CD4-positive, alpha-beta T cell treated with Interleukin-4 for 4 hours (primary cell): ENCODE data around the gene SRP54.
"Not testable (repeated sequence)": the region's sequence is repeated elsewhere in the genome, so short reads cannot be mapped to it uniquely, and the experiment has no call there.

ENCODE experiments used
- DNase-seq: peaks from one replicate; pipeline ENCODE4 v3.0.0-alpha.2; 2020

Gene SRP54

DNA sequence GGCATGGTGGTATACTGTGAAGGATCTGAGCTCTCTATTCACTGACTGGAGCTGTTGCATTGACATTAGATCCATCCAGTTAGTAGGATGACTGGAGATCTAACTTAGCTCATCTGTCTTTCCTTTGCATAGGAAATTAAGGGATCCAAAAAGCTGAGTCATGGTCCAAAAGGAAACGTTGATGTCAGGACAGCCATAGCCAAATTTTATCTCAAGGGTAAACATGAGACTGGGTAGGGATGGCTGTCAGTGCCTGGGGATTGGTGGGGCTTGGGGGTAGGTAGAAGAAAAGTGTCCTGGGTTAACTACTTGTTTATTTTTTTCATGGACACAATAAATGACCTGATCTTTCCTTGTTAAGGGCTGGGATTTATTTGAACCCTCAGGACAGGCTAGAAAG lies 67.9 kb downstream of the SRP54 start:
- no peak for DNase-seq

- no peak for DNase-seq
Measured at GRCh38 chr14:35051796-35052195, 69.0 kb downstream of the SRP54 start.

DNA sequence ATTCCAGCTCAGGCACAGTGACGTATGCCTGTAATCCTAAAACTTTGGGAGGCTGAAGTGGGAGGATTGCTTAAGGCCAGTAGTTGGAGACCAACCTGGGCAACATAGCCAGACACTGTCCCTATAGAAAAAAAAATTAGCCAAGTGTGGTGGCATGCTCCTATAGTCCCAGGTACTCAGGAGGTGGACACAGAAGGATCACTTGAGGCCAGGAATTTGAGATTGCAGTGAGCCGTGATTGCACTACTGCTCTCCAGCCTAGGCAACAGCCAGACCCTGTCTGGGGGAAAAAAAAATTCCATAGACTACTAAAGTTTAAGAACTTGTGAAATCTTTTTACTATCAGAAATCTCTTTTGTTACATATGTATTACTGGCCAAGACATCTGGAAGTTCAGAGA lies 69.8 kb downstream of the SRP54 start:
- no peak for DNase-seq

DNA sequence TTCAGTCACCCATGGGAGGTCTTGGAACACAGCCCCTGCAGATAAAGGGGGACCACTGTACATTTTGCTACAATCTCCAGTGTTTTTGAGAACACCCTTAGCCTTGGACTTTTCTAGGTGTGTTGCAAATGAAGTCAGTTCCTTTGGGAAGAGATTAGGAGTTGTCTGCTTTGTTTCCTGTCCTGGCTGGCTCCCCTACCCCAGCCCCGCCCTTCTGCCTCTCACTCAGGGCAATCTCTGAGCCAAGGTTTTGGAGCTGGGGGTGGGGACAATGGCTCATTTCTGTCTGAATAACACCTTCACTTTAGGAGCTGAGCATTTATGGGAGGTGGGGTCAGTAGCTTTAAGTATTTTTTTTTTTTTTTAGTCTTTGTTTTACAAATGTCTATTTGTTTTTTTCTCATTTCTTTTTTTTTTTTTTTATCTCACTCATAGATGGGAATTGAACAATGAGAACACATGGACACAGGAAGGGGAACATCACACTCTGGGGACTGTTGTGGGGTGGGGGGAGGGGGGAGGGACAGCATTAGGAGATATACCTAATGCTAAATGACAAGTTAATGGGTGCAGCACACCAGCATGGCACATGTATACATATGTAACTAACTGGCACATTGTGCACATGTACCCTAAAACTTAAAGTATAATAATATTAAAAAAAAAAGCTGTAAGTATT lies 78.5 kb downstream of the SRP54 start:
- DNase-seq = not testable (repeated sequence)

GRCh38 chr14:35065731-35066130 lies 82.9 kb downstream of the SRP54 start:
- DNase-seq = not testable (repeated sequence)

GRCh38 chr14:35068238-35069012 lies 85.6 kb downstream of the SRP54 start:
- no peak for DNase-seq

GRCh38 chr14:35072226-35072625 lies 89.4 kb downstream of the SRP54 start:
- DNase-seq = no peak

GRCh38 chr14:35073486-35073885 lies 90.7 kb downstream of the SRP54 start:
- no peak for DNase-seq

DNA sequence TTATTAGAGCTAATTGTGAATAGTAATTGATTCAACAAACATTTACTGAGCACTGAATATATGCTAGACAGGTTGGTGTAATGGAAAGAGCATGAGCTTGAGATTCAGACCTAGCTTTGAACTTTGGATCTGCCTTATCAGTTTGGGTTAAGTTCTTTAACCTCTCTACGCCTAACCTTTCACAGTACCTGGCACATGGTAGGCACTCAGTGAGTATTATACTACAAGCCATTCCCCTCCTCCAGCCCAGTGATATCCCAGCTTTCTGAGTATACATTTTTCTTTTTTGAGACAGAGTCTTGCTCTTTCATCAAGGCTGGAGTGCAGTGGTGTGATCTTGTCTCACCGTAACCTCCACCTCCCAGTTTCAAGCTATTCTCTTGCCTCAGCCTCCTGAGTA lies 95.3 kb downstream of the SRP54 start:
- no peak for DNase-seq
